Bronchial epithelial cell (primary cell): ENCODE data around the gene GRIA1. TPM values are rescaled to one million over a fixed set of nuclear protein-coding genes. Genes with fewer than 3 reads are reported as not detected.

ENCODE experiments used
- DNase-seq: peaks from one replicate; pipeline ENCODE4 v3.0.0-alpha.2; 2010; ENCODE audit warnings: low read depth
- FAIRE-seq: peaks from 2 replicates; lab custom pipeline; 2011; peaks lifted over from hg19 to GRCh38; lab: Jason Lieb, UNC
- H3K27me3 ChIP-seq: 2 replicates; pipeline ENCODE4 v1.5.1; 2011; ENCODE audit warnings: low read length; ENCODE audit not compliant: control insufficient read depth, insufficient read depth
- H3K36me3 ChIP-seq: 2 replicates; pipeline ENCODE4 v1.5.1; 2011; ENCODE audit warnings: low read length; ENCODE audit not compliant: control insufficient read depth, insufficient read depth
- H3K4me3 ChIP-seq: 2 replicates; pipeline ENCODE4 v1.5.1; 2011; ENCODE audit warnings: mild to moderate bottlenecking, low read depth, low read length, control low read depth
- total RNA-seq: library from RNA; depleted of rRNA; stranded (reverse); fragments of >200 nt; gene quantifications from 2 replicates; pipeline ENCODE4 v1.2.1, GENCODE V29; 2014
- TF ChIP-seq, protein P1 (sequence below): IDR thresholded peaks from 2 replicates; pipeline ENCODE4 v1.5.1; 2011; ENCODE audit warnings: mild to moderate bottlenecking, moderate library complexity, low read length, control low read depth, inconsistent platforms; ENCODE audit not compliant: insufficient read depth, severe bottlenecking

GRIA1 gene
- total RNA-seq, 1 donor from 2014 or later = not detected

DNA sequence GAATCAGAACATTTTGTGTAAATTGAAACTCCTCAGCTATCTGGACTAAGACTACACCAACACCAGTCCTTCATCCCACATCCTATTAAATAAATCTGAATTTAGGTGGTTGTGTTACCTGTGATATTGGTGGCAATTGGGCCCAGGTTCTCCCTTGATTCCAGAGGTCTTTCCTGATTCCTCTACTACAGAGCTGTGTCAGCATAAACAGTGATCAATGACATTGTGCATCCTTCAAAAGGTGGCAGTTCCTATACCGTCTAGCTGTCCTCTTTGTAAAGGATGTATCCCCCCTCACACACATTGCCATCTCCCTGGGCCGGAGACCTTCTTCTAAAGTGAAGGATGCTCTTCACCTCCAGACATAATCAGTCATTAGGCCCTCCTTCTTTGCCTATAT, 309.0 kb downstream of the GRIA1 start:
- TF ChIP-seq, protein P1, sequence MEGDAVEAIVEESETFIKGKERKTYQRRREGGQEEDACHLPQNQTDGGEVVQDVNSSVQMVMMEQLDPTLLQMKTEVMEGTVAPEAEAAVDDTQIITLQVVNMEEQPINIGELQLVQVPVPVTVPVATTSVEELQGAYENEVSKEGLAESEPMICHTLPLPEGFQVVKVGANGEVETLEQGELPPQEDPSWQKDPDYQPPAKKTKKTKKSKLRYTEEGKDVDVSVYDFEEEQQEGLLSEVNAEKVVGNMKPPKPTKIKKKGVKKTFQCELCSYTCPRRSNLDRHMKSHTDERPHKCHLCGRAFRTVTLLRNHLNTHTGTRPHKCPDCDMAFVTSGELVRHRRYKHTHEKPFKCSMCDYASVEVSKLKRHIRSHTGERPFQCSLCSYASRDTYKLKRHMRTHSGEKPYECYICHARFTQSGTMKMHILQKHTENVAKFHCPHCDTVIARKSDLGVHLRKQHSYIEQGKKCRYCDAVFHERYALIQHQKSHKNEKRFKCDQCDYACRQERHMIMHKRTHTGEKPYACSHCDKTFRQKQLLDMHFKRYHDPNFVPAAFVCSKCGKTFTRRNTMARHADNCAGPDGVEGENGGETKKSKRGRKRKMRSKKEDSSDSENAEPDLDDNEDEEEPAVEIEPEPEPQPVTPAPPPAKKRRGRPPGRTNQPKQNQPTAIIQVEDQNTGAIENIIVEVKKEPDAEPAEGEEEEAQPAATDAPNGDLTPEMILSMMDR = no peak
- H3K36me3 ChIP-seq = no peaks in the 10 kb centered on the region
- DNase-seq (no peak), FAIRE-seq (no peak)
- H3K27me3 ChIP-seq = no peaks in the 10 kb centered on the region
- no peak overlapping the region for H3K4me3 ChIP-seq

DNA sequence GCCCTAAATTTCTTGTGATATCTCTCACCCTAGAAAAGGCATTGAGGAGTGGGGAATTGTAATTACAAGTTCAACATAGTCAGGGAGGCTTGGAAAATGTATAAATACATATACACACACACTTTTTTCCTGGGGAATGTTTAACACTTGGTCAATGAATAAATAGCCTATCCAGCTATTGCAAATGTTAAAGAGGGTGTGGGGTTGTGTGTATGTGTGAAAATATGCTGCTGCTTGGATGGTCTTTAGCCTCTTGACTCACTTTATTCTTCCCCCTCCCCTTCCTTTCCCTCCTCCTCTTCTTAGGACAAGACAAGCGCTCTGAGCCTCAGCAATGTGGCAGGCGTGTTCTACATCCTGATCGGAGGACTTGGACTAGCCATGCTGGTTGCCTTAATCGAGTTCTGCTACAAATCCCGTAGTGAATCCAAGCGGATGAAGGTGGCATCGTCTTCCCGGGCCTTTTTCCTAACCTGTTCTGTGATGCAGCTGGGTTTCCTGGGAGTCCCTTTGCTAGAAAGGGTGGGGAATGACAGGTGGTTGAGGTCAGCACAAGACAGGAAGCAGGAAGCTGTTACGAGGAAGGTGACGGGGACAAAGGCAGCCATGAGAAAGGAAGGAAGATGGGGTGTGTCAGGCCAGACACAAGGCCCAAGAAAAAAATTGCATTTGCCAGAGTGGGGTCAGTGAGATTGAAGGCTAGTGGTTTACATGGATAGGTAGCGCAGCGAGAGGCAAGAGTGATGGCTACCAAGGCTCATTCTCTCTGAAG, 311.8 kb downstream of the GRIA1 start:
- no peaks in the 10 kb centered on the region for H3K27me3 ChIP-seq

DNA sequence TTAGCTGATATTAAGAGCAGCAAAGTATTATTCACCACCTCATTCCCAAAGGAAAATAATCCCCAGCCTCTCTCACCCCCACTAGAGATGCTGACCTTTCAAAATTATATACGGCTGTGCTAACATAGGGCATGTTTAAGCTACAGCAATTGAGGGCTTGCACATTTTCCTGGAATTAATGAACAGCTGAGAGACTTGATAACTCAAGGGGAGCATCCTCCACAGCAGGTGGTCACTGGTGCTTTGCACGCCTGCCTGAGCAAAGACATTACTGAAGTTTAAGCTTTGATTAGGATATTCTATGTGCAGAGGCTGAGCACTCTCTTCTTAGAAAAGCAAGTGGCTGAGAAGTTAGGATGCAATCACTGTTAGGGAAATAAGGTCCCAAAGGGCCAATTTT, 317.3 kb downstream of the GRIA1 start:
- Histone ChIP-seq H3K4me3 (no peak overlapping the region), H3K27me3 (no peaks in the 10 kb centered on the region), H3K36me3 (no peaks in the 10 kb centered on the region)
- TF ChIP-seq, protein P1 = no peak
- DNase-seq (no peak), FAIRE-seq (no peak)

More for the DNA sequence above, 311.8 kb downstream of the GRIA1 start:
- H3K36me3 ChIP-seq = no peaks in the 10 kb centered on the region
- FAIRE-seq = no peak
- no peak for DNase-seq
- H3K4me3 ChIP-seq = no peak overlapping the region
- TF ChIP-seq, protein P1 = no peak

DNA sequence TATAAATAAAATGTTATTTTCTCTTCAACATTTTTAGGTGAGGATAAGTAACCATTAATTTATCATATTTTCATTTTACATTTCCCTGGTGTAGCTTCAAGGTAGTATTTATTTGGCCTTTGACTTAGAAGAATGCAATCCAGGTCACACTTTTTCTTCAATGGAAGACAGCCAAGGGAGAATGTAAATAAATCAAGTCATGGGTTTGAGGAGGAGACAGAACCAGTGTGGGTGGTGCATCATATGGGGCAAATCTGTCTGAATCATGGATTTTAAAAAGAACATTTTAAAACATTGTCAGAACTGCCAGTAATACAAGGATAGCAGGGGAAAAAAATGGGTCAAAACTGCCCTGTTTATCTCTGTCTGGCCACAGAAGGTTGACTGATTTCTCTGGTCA, 318.7 kb downstream of the GRIA1 start:
- Histone ChIP-seq H3K36me3 (no peaks in the 10 kb centered on the region), H3K27me3 (no peaks in the 10 kb centered on the region), H3K4me3 (no peak overlapping the region)
- DNase-seq = no peak
- TF ChIP-seq, protein P1 = no peak
- no peak for FAIRE-seq

DNA sequence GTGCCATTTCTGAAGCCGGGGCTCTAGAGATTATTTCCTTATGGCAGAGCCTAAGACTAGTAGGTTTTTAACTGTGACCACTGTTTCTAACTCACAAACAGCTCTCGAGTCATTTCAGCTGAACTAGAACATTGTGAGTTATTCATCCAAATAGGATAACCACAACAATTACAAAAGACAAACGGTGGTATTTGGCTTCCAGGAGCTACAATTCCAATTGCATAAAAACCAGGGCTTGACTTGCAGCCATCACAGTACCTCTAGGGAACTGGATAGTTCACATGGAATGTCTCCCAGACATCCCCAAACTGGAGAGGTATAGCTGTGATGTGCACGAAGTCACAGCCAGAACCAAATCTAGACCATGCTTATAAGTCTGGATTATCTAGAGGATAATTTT, 323.4 kb downstream of the GRIA1 start:
- FAIRE-seq (no peak), DNase-seq (no peak)
- Histone ChIP-seq H3K27me3 (no peaks in the 10 kb centered on the region), H3K4me3 (no peak overlapping the region), H3K36me3 (no peaks in the 10 kb centered on the region)
- TF ChIP-seq, protein P1 = no peak
